Stimulated activated CD4-positive, alpha-beta T cell treated with anti-CD3 and anti-CD28 coated beads, Interleukin-4, amount 100 ng/mL, for 24 hours (primary cell): ENCODE measurements around the gene RANBP3.
"Not testable (repeated sequence)": the region's sequence is repeated elsewhere in the genome, so short reads cannot be mapped to it uniquely, and the experiment has no call there.

Experiments
- DNase-seq: peaks from one replicate; pipeline ENCODE4 v3.0.0-alpha.2; 2020

Gene RANBP3

DNA sequence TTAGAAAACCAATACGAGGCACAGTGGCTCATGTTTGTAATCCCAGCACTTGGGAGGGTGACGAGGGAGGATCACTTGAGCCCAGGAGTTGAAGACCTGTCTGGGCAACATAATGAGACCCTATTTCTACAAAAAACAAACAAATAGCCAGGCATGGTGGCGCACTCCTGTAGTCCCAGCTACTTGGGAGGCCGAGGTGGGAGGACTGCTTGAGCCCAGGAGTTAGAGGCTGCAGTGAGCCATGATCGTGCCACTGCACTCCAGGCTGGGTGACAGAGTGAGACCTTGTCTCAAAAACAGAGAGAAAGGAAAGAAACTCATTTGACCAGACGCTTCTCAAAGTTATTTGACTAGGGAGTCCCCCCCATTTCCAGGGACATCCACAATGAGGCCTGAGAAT lies 14.7 kb downstream of the RANBP3 start:
- DNase-seq = not testable (repeated sequence)

DNA sequence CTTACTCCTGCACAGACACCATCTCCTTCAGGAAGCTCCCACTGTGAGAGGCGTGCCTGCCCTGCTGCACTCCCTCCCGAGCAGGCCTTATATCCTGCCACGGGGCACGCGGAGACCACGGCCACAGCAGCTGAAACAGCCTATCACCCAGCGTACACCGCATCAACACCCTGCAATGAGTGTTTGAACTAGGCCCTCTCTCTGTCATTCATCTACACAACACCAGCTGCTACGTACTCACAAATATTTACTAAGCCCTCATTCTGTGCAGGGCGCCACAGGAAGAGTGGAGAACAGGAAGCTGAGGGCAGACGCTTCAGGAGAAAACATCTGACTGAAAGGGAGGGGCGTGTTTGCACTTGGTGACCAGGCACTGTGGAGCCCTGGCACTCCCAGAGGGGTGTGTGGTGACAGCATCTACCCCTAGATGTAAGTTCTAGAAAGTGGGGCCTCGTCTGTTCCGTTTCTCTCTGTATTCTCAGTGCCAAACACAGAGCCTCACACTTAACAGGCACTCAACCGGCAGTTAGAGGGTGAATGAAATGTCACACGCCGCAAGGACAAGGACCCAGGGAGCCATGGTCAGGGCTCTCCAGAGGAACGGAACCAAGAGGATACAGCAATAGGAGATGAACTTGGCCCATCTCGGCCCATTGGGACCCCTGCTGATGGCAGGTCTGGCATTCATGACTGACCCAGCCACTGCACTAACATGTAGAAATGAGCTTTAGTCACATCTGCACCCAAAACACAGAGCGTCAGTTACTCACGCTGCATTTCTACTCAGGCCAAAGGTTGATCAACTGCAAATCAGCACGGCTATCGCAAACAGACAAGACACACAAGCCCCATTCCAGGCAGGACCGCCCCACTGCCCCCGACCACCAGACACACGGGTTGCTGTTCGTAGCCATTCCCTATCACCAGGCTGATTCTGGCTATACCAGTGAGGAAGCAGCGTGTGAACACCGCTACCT lies 15.7 kb downstream of the RANBP3 start:
- peak; percentile 62 for DNase-seq

DNA sequence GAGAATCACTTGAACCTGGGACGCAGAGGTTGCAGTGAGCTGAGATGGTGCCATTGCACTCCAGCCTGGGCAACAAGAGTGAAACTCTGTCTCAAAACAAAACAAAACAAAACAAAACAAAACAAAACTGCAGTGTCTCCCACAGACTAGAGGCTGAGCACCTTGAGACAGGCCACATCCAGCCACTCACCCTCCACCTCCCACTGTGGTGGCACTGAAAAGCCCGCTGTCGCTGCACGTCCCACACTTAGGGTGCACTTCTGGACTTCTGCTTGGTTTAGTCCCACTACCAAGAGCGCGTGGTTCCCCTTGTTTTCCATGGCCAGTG lies 16.3 kb downstream of the RANBP3 start:
- not testable (repeated sequence) for DNase-seq

DNA sequence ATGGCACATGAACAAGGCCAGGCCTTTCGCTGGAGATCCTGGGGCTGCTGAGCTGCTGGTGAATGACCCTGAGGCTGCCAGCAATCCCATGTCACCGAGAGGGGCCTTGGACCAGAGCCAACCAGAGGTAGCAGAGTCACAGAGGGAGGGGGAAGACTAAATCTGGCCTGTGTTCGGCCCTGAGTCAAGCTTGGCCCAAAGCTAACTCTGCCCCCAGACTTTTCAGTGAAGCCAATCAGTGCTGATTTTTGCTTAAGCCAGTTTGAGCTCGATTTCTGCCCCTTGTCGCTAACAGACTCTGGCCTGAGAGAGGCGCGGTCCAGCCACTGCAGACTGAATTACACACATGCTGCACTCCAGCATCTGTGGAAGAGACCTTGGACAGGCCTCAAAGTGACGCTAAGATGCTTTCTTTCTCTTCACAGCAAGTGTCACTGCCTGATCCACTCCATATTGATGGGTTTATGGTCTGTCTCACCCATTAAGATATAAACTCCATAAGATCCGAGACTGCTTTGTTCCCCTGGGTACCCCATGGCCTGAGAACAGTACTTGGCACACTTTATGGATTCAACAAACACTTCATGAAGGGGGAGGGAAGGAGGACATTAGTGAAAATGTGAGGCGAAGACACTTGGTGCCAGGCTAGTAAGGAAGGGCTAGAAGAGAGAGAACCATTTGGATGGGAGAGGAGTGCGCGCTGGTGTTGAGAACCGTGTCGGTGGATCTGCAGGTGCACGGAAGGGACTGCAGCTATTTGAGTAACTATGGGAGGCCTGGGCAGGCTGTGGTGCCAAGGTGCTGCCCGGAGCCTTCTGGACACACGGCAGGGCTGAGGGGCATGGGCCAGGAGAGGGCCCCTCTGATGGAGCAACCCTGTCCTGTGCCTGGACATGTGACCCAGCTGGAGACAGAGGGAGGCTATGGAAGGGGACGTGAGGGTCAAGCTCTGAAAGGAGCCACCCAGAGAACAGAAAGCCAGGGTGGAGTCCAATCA lies 17.6 kb downstream of the RANBP3 start:
- DNase-seq = no peak

DNA sequence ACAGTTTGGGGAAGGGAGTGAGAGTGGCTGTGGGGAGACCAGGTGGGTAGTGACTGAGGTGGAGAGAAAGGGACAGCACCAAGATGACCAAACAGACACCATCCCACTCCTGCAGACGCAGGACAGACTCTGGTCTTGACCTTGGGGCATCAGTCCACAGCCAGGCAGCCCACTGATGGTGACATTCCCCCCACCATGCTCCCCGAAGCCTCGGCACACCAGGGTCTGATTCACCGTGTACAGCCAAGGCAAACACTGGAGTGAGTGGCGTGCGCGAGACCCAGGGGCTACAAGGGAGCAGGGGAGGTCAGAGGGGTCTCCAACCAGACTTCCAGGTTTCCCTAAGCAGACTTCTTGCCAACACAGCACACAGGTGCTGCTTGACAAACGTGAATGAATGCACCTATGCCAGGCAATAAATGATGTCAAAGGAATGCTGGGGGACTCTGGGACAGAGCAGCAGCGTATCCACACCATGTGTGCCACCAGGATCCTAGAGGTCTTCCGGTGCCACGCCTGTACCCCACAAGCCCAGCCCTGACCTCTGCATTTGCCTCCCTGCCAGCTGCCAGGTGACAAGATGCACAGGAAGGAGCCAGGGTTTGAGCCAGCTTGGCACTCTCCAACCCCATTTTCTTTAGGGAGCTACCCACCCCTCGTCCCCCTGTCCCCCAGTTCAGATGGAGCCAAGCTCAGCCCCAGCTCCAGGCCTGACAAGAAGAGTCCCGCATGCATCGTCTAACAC lies 18.5 kb downstream of the RANBP3 start:
- DNase-seq = no peak

DNA sequence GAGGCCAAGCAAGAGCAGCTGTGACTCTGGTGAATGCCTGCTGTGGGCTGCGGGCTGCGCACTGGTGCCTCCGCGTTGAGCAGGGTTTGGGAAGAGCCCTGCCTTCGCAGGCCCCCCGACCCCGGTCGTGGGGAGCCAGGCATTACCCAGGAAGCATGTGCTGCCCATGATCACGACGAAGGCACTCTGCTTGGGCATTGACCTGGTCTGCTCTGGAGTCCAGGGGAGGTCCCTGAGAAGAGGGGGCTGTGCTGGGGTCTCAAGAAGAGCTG lies 19.2 kb downstream of the RANBP3 start:
- no peak for DNase-seq

DNA sequence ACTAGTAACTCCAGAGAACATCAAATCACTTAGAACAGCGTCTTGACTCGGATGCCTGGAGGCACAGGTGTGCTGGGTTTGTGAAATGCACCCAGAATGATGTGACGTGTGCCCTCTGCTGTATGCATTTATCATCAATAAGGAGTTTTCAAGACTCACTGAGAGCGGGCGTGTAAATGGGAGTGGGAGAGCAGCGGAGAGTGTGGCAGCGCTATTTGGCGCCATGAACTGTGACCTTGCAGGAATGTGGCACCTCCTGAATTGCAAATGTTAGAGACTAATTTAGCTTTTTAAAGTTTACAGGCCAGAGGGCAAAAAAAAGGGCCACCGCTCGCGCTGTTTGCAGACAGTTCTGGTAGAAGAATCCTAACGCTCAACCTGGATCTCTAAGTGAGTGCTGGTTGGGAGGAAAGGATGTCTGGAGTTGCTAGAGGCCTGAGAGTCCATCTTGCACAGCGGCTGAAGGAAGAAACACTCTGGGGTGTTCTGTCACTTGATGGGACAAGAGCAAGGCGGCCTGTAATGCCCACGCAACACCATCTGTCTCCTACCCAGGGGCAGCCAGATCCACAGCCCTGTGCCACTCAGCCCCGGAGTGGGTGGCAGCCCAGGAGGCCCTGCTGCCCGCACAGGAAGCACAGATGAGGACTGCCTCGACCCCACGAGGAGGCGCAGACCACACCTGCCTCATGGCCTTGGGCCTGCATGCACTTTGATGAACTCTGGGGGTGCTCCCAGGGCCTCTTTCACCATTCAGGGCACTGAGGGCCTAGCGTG lies 19.7 kb downstream of the RANBP3 start:
- no peak for DNase-seq

DNA sequence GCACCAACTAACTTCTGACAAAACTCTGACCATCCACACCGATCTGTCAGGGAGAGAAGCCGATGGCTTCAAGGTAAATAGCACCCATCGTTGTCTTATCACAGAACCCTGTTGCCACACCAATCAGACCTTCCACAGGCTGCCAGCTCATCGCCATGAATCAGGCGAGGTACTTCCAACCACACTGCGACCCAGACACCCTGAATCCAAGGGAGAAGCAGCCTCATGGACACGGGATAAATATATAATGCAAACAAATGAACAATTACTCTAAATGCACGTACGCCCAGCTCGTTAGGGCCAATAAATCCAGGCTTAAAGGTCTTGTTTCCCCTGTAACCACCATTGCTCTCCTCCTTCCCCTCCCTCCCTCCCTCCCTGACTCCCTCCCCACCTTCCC lies 20.8 kb downstream of the RANBP3 start:
- DNase-seq = no peak

DNA sequence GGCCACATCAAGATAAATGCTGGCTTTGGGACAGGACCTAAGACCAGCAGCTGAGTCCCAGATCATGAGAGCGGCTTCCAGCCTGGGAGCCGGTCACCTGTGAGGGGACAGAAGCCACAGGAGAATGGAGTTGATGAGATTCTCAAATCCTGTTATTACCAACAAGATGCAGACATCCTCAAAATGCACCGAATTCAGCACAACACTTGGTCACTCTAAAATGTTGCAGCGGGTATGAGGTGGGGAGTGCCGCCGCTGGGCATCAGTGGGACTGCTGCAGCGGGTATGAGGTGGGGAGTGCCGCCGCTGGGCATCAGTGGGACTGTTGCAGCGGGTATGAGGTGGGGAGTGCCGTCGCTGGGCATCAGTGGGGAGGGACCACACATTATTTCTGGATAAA lies 21.2 kb downstream of the RANBP3 start:
- DNase-seq = no peak

DNA sequence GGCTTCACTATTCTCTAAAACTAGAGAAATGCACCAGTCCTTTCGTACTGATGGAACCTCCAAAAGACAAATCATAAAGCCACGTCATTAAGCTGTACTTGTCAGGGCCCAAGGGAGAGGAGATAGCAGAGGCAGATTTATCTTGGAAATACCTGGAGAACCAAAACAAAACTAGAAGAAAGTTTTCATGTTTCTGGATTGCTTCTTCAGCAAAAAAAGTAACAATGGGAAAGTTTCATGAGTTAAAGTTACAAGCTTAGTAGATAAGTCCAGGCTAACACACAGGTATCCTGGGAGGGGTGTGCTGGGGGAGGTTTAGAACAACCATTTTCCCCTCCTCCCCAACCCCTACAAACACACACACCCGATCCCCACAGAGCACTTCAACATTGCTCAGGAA lies 21.6 kb downstream of the RANBP3 start:
- no peak for DNase-seq

DNA sequence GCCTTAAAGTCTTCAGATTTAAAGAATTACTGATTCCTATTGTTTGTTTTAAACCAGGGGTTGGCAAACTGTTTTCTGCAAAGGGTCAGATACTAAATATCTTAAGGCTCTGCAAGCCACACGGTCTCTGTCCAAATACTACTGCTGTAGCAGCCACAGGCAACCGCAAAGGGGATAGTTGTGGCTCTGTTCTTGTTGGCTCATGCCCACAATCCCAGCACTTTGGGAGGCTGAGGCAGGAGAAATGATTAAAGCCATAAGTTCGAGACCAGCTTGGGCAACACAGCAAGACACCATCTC lies 22.4 kb downstream of the RANBP3 start:
- DNase-seq = no peak

DNA sequence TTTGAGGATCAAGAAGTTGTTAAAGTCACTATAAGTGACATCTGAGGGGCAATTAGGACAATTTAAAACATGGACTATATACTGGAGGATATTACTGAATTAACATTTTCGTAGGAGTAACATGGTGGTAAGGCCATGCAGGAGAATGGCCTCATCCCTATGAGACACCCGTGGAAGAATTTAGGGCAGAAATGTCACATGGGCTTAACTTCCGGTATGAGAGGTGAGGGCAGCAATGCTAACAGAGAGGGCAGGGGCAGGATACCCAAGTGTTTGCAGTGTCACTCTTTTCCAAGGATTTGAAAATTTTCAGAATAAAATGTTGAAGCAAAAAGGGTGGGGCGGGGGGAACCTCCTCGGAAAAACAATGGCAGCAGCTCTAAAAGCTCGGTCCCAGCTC lies 23.6 kb downstream of the RANBP3 start:
- no peak for DNase-seq

DNA sequence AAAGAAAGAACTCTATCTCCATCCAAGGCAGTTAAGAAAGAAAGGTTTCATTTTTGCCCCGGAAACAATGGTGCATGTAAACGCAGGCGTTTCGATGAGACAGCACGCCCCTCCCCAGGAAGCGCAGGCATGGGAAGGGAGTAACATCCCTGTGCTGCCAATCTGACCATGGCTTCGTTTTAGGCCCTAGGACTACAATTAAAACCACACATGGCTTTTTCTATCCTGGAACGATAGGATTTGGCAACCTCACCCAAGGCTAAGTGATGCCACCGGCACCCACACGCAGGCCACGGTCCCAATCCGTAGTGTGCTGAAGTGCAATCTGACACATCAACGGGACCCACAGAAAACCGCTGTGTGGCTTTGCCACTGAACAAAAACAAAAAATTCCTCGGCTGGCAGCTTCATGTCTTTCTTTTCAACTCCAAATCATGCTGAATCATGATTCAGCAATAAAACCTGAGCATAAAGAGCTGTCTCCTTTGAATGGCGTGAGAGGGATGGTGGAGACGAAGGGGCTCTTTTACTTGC lies 24.2 kb downstream of the RANBP3 start:
- peak; percentile 46 for DNase-seq

DNA sequence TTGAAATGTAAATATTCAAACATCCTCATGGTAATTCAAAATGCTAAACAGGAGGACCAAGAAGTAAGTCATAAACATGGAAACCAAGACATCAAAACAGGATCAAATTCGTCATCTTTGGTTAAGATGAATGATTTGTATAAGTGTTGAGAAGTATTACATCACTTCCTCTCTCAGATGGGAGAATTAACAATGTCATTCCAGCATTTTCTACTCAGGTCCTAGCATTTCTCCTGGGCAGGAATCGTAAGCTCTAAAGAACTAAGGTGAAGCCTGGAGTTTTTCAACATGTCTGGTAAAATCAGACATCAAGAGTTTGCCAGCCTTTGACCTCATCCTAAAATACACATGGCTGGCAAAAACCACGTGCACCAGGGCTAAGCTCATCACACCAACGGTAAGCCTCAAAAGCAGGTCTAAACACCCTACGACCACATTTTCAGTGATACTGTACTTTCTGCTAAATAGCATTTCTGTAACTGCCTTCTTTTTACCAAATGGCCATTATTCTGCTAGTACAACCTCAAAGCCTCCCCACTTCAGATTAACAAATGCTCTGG lies 24.8 kb downstream of the RANBP3 start:
- DNase-seq = no peak

DNA sequence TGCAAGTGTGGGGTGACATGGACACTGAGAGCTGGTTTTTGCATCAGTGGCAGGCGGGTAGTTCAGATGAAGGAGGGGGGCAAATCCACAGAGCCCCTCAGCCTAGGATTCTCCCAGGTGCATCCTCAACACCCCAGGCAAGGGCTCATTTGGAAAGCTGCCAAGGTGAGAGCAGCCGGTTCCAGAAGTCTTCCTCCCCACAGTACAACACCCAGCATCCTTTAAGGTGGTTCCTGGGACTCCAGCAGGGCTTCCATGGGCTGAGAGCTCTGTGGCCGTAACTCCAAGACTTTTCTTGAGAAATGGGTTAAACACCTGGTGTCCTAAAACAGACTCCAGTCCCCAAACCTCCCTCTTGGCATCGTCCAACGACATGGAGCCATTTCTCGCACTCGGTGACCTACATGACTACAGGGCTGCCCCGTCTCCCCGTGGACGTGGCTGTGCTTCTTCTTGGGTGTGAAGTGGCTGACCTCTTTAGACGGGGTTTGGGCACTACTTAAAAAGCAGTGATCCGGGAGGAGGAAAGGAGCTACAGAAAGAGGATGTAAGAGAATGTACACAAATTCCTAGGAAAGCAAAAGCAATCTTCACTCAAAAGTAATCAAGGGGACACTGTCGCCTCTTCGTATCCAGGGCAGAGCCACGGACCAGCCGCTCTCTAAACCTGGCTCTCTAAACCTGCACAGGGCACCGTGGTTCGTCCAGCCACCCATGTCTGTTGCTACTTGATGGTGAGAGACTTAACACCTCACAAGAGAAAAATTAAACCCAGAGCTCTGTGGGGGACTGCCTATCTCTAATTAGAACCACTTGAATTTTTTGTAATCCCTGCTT lies 25.5 kb downstream of the RANBP3 start:
- no peak for DNase-seq

DNA sequence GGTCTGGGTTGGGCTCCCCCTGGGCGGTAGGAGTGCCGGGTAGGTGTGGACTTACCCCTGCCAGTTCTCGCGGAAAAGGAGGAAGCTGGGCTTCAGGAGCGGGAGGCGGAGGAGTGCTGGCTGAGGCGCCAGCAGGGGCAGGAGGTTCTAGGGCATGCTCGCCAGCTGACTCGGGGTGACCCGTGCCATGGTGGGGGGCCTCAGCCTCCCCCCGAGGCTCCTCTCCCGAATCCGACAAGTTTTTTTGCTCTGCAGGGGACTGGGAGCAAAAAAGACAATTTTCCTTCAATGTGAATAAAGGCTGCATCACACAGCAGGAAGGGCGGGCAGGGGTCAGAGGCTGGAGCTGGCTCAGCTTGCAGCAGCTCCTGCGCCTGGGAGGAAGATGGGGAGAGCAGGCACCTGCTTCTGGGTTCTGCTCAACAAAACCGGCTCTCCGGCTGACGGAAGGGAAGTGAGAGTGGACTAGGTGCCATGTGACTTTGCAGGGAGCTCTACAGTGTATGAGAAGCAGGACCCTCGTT lies 26.5 kb downstream of the RANBP3 start:
- no peak for DNase-seq

DNA sequence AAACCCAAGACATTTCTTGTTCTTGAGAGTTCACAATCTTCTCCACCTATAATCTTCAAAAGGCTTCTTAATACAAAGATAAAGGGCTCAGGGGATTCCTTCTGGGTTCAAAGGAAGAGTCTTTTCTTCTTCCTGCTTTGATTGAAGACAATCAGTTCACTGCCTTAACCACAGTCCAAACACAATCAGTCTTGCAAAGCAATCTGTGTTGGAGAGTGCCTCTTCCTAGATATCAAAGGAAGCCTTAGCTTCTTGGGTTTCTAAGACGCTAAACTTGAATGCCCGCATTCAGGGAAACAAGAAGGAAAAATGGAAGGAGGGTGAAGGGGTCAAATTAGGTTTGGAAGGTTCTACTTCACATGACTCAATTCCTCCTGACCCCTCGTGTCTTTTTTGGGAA lies 27.2 kb downstream of the RANBP3 start:
- no peak for DNase-seq

DNA sequence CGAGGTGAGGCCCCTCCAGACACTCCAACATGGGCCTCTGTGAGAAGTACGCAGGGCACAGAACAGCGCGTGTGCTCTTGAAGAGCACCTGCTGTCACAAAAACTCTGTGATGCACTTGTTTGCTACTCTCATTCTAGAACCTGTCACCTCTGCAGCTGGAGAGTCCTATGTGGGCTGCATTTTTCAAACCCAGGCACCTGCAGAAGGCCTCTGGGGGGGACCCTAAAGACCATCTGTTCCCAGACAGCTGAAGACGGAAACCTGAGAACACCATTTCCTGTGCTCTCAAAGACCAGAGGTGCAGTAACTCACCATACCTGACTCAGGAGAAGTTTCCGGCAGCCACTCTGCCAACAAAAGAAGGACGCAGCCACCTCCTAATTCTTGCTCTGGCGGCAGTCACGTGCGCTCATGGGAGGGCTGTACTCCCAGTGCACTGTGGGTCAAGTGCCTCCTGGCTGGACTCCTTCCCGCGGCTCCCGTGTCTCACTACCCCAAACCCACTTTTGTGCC lies 28.1 kb downstream of the RANBP3 start:
- DNase-seq = peak; percentile 38

DNA sequence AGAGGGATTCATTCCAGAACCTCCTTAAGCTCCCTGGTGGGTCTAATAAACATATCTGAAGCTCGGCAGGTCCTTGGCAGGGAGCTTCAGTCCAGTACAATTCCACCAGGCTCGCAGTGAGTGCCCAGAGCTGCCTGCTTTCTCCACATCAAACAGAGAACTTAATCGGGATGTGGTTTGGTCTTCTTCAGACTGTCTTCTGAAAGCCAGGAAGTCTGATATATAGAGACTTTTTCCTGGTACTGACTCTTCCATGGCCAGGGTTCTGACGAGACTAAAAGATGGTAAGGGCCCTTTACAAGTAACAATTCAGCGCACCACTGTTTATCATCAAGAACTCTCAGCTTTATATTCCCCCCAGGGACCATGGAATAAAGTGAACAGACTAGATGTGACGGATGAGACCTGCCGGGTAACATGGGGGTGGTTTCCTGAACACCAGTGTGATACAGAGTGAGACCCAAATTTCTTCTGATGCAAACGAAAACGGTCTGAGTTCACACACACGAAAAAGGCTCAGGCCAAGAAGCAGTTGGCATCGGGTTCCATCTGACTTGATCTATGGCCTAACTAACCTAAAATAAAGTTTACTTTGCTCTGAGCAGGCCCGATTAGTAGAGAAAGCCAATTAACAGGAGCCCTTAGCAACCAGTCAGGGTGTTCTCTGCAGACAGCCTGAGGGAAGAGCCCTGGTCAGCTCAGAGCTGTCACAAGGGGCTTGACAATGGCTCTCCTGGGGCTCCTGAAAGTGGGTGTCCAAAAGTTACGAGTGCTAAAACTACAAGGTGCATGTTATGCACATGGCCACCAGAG lies 29.0 kb downstream of the RANBP3 start:
- no peak for DNase-seq

DNA sequence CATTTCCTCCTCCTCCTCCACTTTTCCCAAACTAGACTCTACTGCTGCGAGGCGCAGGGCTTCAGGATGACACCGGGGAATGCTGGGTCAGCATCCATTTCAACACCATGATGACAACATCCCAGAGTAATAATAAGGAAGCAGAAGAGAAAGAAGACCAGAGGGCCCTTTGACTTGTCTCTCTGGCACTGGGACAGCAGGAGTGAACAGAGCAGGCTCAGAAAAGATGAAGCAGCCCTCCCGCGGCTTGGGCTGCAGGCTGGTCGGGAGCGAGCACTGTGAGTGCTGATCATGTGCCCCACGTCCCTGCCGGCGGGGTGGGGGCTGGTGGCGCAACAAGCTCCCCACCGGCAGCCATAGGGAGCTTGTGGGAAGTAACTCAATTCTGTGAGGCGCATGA lies 30.5 kb downstream of the RANBP3 start:
- DNase-seq = no peak
